22Rv1 (cell line): ENCODE measurements around the gene UPF3B.

ENCODE experiments used
- H3K27ac ChIP-seq: fragments of 450-650 bp; 2 replicates; pipeline ENCODE4 v1.5.1; 2017
- CTCF ChIP-seq: fragments of 450-650 bp; IDR thresholded peaks from 2 replicates; pipeline ENCODE4 v1.5.1; 2017; ENCODE audit warnings: mild to moderate bottlenecking
- ZFX ChIP-seq: fragments of 450-650 bp; IDR thresholded peaks from 2 replicates; pipeline ENCODE4 v1.6.1; 2017; ENCODE audit warnings: antibody characterized with exemption, borderline replicate concordance

UPF3B gene

GRCh38 chrX:119885554-119886428, 33.0 kb upstream of the UPF3B start:
- TF ChIP-seq CTCF (no peak), ZFX (no peak)

GRCh38 chrX:119880552-119881437, 28.0 kb upstream of the UPF3B start:
- H3K27ac ChIP-seq: no peak overlapping the region
- peak; percentile 70 for TF ChIP-seq CTCF
- TF ChIP-seq ZFX: no peak

More at GRCh38 chrX:119885554-119886428, 33.0 kb upstream of the UPF3B start:
- H3K27ac ChIP-seq: no peak overlapping the region

GRCh38 chrX:119880076-119880475, 27.3 kb upstream of the UPF3B start:
- TF ChIP-seq CTCF: no peak
- TF ChIP-seq ZFX: no peak
- H3K27ac ChIP-seq: no peak overlapping the region

- TF ChIP-seq CTCF: no peak
- TF ChIP-seq ZFX: no peak
Measured at GRCh38 chrX:119878740-119879139, 26.0 kb upstream of the UPF3B start.

GRCh38 chrX:119871599-119872395, 19.0 kb upstream of the UPF3B start, which contains the start of the genes NDUFA1 and RNF113A:
Gene NDUFA1, plus strand, starts transcription at chrX:119871832. Its CDS starts 80 bp downstream, at chrX:119871912.
Gene RNF113A, minus strand, starts transcription at chrX:119871733. Its CDS starts 120 bp downstream, at chrX:119871613.
- peak within 1 kb of the TSS; percentile 90 for H3K27ac ChIP-seq
- no peak for TF ChIP-seq CTCF
- no peak for TF ChIP-seq ZFX

More at GRCh38 chrX:119878740-119879139, 26.0 kb upstream of the UPF3B start:
- H3K27ac ChIP-seq: no peak overlapping the region

- H3K27ac ChIP-seq: peak overlapping the region; percentile 90
- no peak for TF ChIP-seq CTCF
- no peak for TF ChIP-seq ZFX
Measured at GRCh38 chrX:119871245-119871598, 18.5 kb upstream of the UPF3B start.
